ENCODE data around the gene HECTD4. TPM values are rescaled to one million over a fixed set of nuclear protein-coding genes. Genes with fewer than 3 reads are reported as not detected.

The HECTD4 gene
- total RNA-seq, 1 experiment from 2014 or later, result 51.3 TPM

DNA sequence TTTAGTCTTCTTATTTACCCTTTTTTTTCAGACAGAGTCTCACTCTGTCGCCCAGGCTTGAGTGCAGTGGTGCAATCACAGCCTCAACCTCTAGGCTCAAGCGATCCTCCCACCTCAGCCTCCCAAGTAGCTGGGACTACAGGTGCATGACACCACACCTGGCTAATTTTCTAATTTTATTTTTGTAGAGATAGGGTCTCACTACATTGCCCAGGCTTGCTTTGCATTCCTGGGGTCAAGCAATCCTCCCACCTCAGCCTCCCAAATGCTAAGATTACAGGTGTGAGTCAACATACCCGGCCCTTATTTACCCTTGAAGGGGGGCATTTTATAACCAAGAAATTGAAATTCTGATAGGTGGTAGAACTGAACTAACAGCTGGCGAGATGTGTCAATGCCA lies 21.0 kb downstream of the HECTD4 start:
- Histone ChIP-seq H3K9me3 (ENCODE audit: control insufficient read depth, insufficient read depth, low read depth, low read length) (no peaks in the 10 kb centered on the region), H3K27ac (ENCODE audit: low read length) (no peak overlapping the region), H3K36me3 (ENCODE audit: control insufficient read depth, insufficient read depth, low read length) (no peaks in the 10 kb centered on the region), H3K4me3 (ENCODE audit: low read depth in 2 of 2, low read length in 2 of 2) (no peak overlapping the region), H3K27me3 (ENCODE audit: control insufficient read depth, insufficient read depth, low read length) (no peaks in the 10 kb centered on the region), H3K4me1 (ENCODE audit: control insufficient read depth, insufficient read depth, low read length) (peaks cover 9% of the 10 kb centered on the region; the same call in 1 of the 2 replicates)
- no TSS peak for BruUV-seq (replicated peaks)
- ATAC-seq (no peak), DNase-seq (ENCODE audit: low read depth, low spot score) (no peak)
- ChIA-PET CTCF (no interaction called here), POLR2A (no interaction called here)
- in situ Hi-C loops (cut with HindIII; ENCODE audit: low pct_unique_long_range_greater_than_20kb, low sequenced_read_pairs), result no loop called here
- intact Hi-C loops (cut with micrococcal nuclease; ENCODE audit: unreplicated experiment), result no loop called here
- TF ChIP-seq SIN3A (IDR thresholded peaks at IDR 0.05; ENCODE audit: borderline replicate concordance, insufficient read depth, low read depth, low read length), result no peak
- no peak for TF ChIP-seq POLR2AphosphoS5 (IDR thresholded peaks at IDR 0.05; ENCODE audit: low read depth, low read length)
- TF ChIP-seq, protein P1, sequence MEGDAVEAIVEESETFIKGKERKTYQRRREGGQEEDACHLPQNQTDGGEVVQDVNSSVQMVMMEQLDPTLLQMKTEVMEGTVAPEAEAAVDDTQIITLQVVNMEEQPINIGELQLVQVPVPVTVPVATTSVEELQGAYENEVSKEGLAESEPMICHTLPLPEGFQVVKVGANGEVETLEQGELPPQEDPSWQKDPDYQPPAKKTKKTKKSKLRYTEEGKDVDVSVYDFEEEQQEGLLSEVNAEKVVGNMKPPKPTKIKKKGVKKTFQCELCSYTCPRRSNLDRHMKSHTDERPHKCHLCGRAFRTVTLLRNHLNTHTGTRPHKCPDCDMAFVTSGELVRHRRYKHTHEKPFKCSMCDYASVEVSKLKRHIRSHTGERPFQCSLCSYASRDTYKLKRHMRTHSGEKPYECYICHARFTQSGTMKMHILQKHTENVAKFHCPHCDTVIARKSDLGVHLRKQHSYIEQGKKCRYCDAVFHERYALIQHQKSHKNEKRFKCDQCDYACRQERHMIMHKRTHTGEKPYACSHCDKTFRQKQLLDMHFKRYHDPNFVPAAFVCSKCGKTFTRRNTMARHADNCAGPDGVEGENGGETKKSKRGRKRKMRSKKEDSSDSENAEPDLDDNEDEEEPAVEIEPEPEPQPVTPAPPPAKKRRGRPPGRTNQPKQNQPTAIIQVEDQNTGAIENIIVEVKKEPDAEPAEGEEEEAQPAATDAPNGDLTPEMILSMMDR (IDR thresholded peaks at IDR 0.05), result no peak
- TF ChIP-seq REST (IDR thresholded peaks at IDR 0.05; ENCODE audit: insufficient read depth in 1 of 2, low read depth in 2 of 2, low read length in 1 of 2), result no peak
- no peak for TF ChIP-seq TCF7L2 (IDR thresholded peaks at IDR 0.05; ENCODE audit: low read depth, low read length)

- DNase-seq (ENCODE audit: low read depth, low spot score) (no peak), ATAC-seq (no peak)
- H3K4me3 ChIP-seq (ENCODE audit: low read depth in 2 of 2, low read length in 2 of 2), result no peak overlapping the region
- H3K4me1 ChIP-seq (ENCODE audit: control insufficient read depth, insufficient read depth, low read length), result no peaks in the 10 kb centered on the region
- no peaks in the 10 kb centered on the region for H3K36me3 ChIP-seq (ENCODE audit: control insufficient read depth, insufficient read depth, low read length)
- in situ Hi-C loops (cut with HindIII; ENCODE audit: low pct_unique_long_range_greater_than_20kb, low sequenced_read_pairs) (no loop called here), intact Hi-C loops (cut with micrococcal nuclease; ENCODE audit: unreplicated experiment) (no loop called here)
- H3K27me3 ChIP-seq (ENCODE audit: control insufficient read depth, insufficient read depth, low read length), result no peaks in the 10 kb centered on the region
- no peak overlapping the region for H3K27ac ChIP-seq (ENCODE audit: low read length)
- no TSS peak for BruUV-seq (replicated peaks)
- H3K9me3 ChIP-seq (ENCODE audit: control insufficient read depth, insufficient read depth, low read depth, low read length), result no peaks in the 10 kb centered on the region
- TF ChIP-seq SIN3A (IDR thresholded peaks at IDR 0.05; ENCODE audit: borderline replicate concordance, insufficient read depth, low read depth, low read length) (no peak), REST (IDR thresholded peaks at IDR 0.05; ENCODE audit: insufficient read depth in 1 of 2, low read depth in 2 of 2, low read length in 1 of 2) (no peak), POLR2AphosphoS5 (IDR thresholded peaks at IDR 0.05; ENCODE audit: low read depth, low read length) (no peak), TCF7L2 (IDR thresholded peaks at IDR 0.05; ENCODE audit: low read depth, low read length) (no peak)
- TF ChIP-seq, protein P1 (IDR thresholded peaks at IDR 0.05), result no peak
- ChIA-PET POLR2A (interaction anchor here (0.6 kb wide), 1 partner anchor 251 kb away, joined by 9 read pairs; the partner anchor contains the start of gene NAA25), CTCF (no interaction called here)
These were observed 22.9 kb downstream of the HECTD4 start for GRCh38 chr12:112359290-112359689.

Measured in Panc1 (cell line).